HepG2 (cell line): Measurements from ENCODE around the gene PRSS48. TPM values are rescaled to one million over a fixed set of nuclear protein-coding genes. Genes with fewer than 3 reads are reported as not detected.

Source experiments
- ATAC-seq: fragments of 200-7000 bp; cut with Tn5 transposase; 3 replicates; pipeline ENCODE4 v1.9.1; 2020; ENCODE audit warnings: mild to moderate bottlenecking, moderate library complexity
- BruUV-seq: library from RNA; stranded (reverse); fragments of 400-500 nt; replicated peaks from 2 replicates; lab custom pipeline; 2021; lab: Mats Ljungman, UMichigan
- CTCF ChIA-PET: fragments of 300-600 bp; formaldehyde crosslinking; extraction: SDS; loops from one replicate; lab custom pipeline; 2021; ENCODE audit warnings: low total read pairs, inconsistent platforms, low intra/inter-chr PET ratio; lab: Yijun Ruan, JAX
- POLR2A ChIA-PET: fragments of 350-600 bp; sonication (Branson Sonifier 250); formaldehyde crosslinking; loops from one replicate; lab custom pipeline; 2020; ENCODE audit warnings: antibody characterized with exemption, inconsistent platforms; lab: Yijun Ruan, JAX
- DNase-seq: peaks from one replicate; pipeline ENCODE4 v3.0.0-alpha.2; 2015; ENCODE audit warnings: low spot score
- FAIRE-seq: peaks from 3 replicates; lab custom pipeline; 2011; peaks lifted over from hg19 to GRCh38; lab: Jason Lieb, UNC
- H2AFZ ChIP-seq: one replicate; pipeline ENCODE4 v1.6.1; 2011; ENCODE audit warnings: low read length, inconsistent platforms
- H3K27ac ChIP-seq: fragments of 300-600 bp; 3 replicates; pipeline ENCODE4 v1.8.0; 2011; ENCODE audit warnings: mixed run types, mild to moderate bottlenecking, mixed read lengths, low read length, inconsistent platforms; ENCODE audit not compliant: insufficient read depth; ENCODE audit errors: extremely low read length
- H3K27me3 ChIP-seq, 2 experiments: fragments of 200-600 bp in 1 of 2; 2 replicates in 1 of 2; 3 replicates in 1 of 2; pipeline versions ENCODE4 v1.6.0 to v1.8.0; 2011; ENCODE audit warnings: low read length in 2 of 2, mild to moderate bottlenecking in 2 of 2, moderate library complexity in 2 of 2, inconsistent platforms in 1 of 2; ENCODE audit not compliant: insufficient read depth in 2 of 2, control insufficient read depth in 1 of 2
- H3K36me3 ChIP-seq, 2 experiments: fragments of 200-600 bp in 1 of 2; replicated peaks in 1 of 2; 2 replicates in 1 of 2; 3 replicates in 1 of 2; pipeline versions ENCODE4 v1.5.1 to v1.8.0; 2011; ENCODE audit warnings: low read length in 2 of 2, inconsistent platforms in 1 of 2; ENCODE audit not compliant: insufficient read depth in 2 of 2, control insufficient read depth in 1 of 2
- H3K4me1 ChIP-seq: 2 replicates; pipeline ENCODE4 v1.5.1; 2012; ENCODE audit warnings: low read length, inconsistent platforms; ENCODE audit not compliant: insufficient read depth
- H3K4me2 ChIP-seq: 2 replicates; pipeline ENCODE4 v1.6.0; 2011; ENCODE audit warnings: low read depth, low read length, inconsistent platforms
- H3K4me3 ChIP-seq, 3 experiments: fragments of 200-600 bp in 1 of 3; sonication (generic), shearing (Covaris generic) in 1 of 3; replicated peaks in 1 of 3; 2 replicates each; pipeline ENCODE4 v1.5.1; 2011 to 2016; ENCODE audit warnings: low read length in 3 of 3, inconsistent platforms in 2 of 3, low read depth in 2 of 3, mild to moderate bottlenecking in 2 of 3, control low read depth in 1 of 3, mixed read lengths in 1 of 3; ENCODE audit not compliant: insufficient read depth in 1 of 3
- H3K79me2 ChIP-seq: one replicate; pipeline ENCODE4 v1.6.1; 2011; ENCODE audit warnings: low read length, inconsistent platforms; ENCODE audit not compliant: insufficient read depth
- H3K9ac ChIP-seq: 2 replicates; pipeline ENCODE4 v1.6.0; 2011; ENCODE audit warnings: mild to moderate bottlenecking, low read depth, low read length, inconsistent platforms; ENCODE audit not compliant: insufficient read depth
- H3K9me3 ChIP-seq: 2 replicates; pipeline ENCODE4 v1.5.1; 2012; ENCODE audit warnings: mild to moderate bottlenecking, low read length
- H4K20me1 ChIP-seq: 2 replicates; pipeline ENCODE4 v1.6.0; 2011; ENCODE audit warnings: inconsistent platforms, mild to moderate bottlenecking, low read length, moderate library complexity; ENCODE audit not compliant: insufficient read depth
- ATF7 ChIP-seq, 2 experiments: fragments of 450-650 bp in 1 of 2; sonication (generic) in 1 of 2; formaldehyde crosslinking in 1 of 2; IDR thresholded peaks; 2 replicates each; pipeline versions ENCODE4 v1.4.0 to v1.6.1; 2016 to 2020; ENCODE audit warnings: antibody characterized with exemption in 1 of 2, mild to moderate bottlenecking in 1 of 2, missing genetic modification reagents in 1 of 2
- CBFB ChIP-seq: sonication (generic); formaldehyde crosslinking; IDR thresholded peaks from 2 replicates; pipeline ENCODE4 v1.4.0; 2020; ENCODE audit warnings: missing genetic modification reagents
- CHD2 ChIP-seq: IDR thresholded peaks from 2 replicates; pipeline ENCODE4 v1.6.1; 2011; ENCODE audit warnings: low read depth, low read length, improper control_type of control experiment
- JARID2 ChIP-seq: sonication (generic); formaldehyde crosslinking; IDR thresholded peaks from 2 replicates; pipeline ENCODE4 v1.8.1; 2023; ENCODE audit warnings: missing genetic modification reagents, inconsistent platforms; ENCODE audit not compliant: insufficient replicate concordance
- MAFK ChIP-seq, 2 experiments: IDR thresholded peaks in 1 of 2; conservative IDR thresholded peaks in 1 of 2; 2 replicates each; pipeline ENCODE4 v1.6.1; 2011; ENCODE audit warnings: improper control_type of control experiment in 2 of 2, low read length in 2 of 2
- MED1 ChIP-seq: sonication (generic); formaldehyde crosslinking; IDR thresholded peaks from 2 replicates; pipeline ENCODE4 v1.4.0; 2020; ENCODE audit warnings: missing genetic modification reagents
- NCOA2 ChIP-seq: sonication (generic); formaldehyde crosslinking; IDR thresholded peaks from 2 replicates; pipeline ENCODE4 v1.8.0; 2022; ENCODE audit warnings: inconsistent platforms
- NR3C1 ChIP-seq: sonication (generic); formaldehyde crosslinking; IDR thresholded peaks from 2 replicates; pipeline ENCODE4 v1.4.0; 2020; ENCODE audit warnings: missing genetic modification reagents
- SALL1 ChIP-seq: sonication (generic); formaldehyde crosslinking; IDR thresholded peaks from 2 replicates; pipeline ENCODE4 v1.8.0; 2022; ENCODE audit warnings: mild to moderate bottlenecking, missing genetic modification reagents
- ZBTB42 ChIP-seq: sonication (generic); formaldehyde crosslinking; IDR thresholded peaks from 2 replicates; pipeline ENCODE4 v1.5.0; 2020; ENCODE audit warnings: mild to moderate bottlenecking, missing genetic modification reagents
- ZNF138 ChIP-seq: sonication (generic); formaldehyde crosslinking; IDR thresholded peaks from 2 replicates; pipeline ENCODE4 v1.5.0; 2020; ENCODE audit warnings: mild to moderate bottlenecking, low read depth, missing genetic modification reagents
- WGBS: methylation state at CpG from one replicate; pipeline ENCODE4 v1.1.6; 2017; ENCODE audit warnings: low lambda C conversion rate; 5-methylcytosine and 5-hydroxymethylcytosine counted together
- in situ Hi-C: cut with HindIII; loops from 2 replicates; pipeline ENCODE4 v1.10.0; 2017; ENCODE audit warnings: low pct_unique_long_range_greater_than_20kb; ENCODE audit not compliant: extremely low pct_ligation_motif_present
- intact Hi-C: fragments of 100-400 bp; cut with micrococcal nuclease; formaldehyde crosslinking; loops from one replicate; pipeline ENCODE4 v1.10.0; 2022; ENCODE audit not compliant: unreplicated experiment
- polyA plus RNA-seq, 8 experiments: library from polyadenylated mRNA; depleted of rRNA in 3 of 8; stranded (reverse) in 7 of 8; unstranded in 1 of 8; fragments of >200 nt; fragmentation: Illumina TruSeq in 4 of 8; extraction: Trizol in 4 of 8; gene quantifications; 2 replicates each; pipeline versions ENCODE4 v1.2.1 to v1.2.3, GENCODE V29; 2011 to 2016; ENCODE audit warnings: low read depth in 4 of 8, missing spikeins in 1 of 8, mixed read lengths in 1 of 8; ENCODE audit not compliant: insufficient read depth in 1 of 8
- total RNA-seq, 5 experiments: library from RNA; depleted of rRNA; stranded (reverse); fragments of >200 nt; fragmentation: Illumina TruSeq; extraction: Trizol; gene quantifications; 2 replicates each; pipeline ENCODE4 v1.2.3, GENCODE V29; 2016; ENCODE audit warnings: low read depth in 1 of 5
- TF ChIP-seq, protein P1 (sequence below), 2 experiments: fragments of 450-650 bp in 1 of 2; sonication (generic) in 1 of 2; formaldehyde crosslinking; IDR thresholded peaks; 2 replicates each; pipeline versions ENCODE4 v1.5.0 to v1.8.0; 2020 to 2022; ENCODE audit warnings: mild to moderate bottlenecking in 1 of 2, missing genetic modification reagents in 1 of 2
- TF ChIP-seq, protein P2 (sequence below): IDR thresholded peaks from 2 replicates; pipeline ENCODE4 v1.6.1; 2016; ENCODE audit warnings: low read depth
- TF ChIP-seq, protein P3 (sequence below): IDR thresholded peaks from 2 replicates; pipeline ENCODE4 v1.6.1; 2016; ENCODE audit warnings: missing compliant biosample characterization, missing genetic modification reagents, borderline replicate concordance
- TF ChIP-seq, protein P4 (sequence below): sonication (generic); formaldehyde crosslinking; conservative IDR thresholded peaks from 2 replicates; pipeline ENCODE4 v1.4.0; 2020; ENCODE audit warnings: mild to moderate bottlenecking, missing genetic modification reagents, moderate library complexity
- TF ChIP-seq, protein P5 (sequence below): sonication (generic); formaldehyde crosslinking; IDR thresholded peaks from 2 replicates; pipeline ENCODE4 v1.4.0; 2020; ENCODE audit warnings: missing genetic modification reagents

PRSS48 gene
- total and polyA plus RNA-seq, 2 of the 13 experiments (the other 11 are each of a cell fraction or from before 2014, with no cell fraction given): not detected

DNA sequence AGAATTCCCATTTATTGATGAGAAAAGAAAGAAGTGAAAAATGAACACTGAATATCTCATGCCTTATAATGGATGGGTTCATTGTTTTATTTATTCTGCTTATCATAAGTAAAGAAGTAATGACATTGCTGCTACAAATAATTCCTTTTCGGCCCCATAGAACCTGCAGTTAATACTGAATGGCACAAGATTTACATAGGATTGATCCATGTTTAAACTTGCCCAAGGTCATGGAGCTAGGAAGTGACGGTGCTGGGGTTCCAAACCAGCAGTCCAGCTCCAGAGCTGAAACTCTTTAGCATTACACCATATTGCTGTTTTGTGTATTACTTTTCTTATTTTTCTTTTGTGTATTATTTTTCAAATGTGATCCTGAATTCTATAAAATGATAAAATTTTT, 30.2 kb upstream of the PRSS48 start:
- ChIA-PET POLR2A (interaction anchor here (1.5 kb wide), 1 partner anchor 78 kb away, joined by 9 read pairs; no protein-coding TSS in a partner anchor), CTCF (no interaction called here)
- Histone ChIP-seq H3K79me2 (peaks cover 76% of the 10 kb centered on the region), H3K27ac (peak overlapping the region; percentile 33), H3K9me3 (no peaks in the 10 kb centered on the region), H2AFZ (no peak overlapping the region), H3K27me3 (no peaks in the 10 kb centered on the region), H3K36me3 (no peaks in the 10 kb centered on the region; a peak in 1 of 5 replicates), H4K20me1 (no peaks in the 10 kb centered on the region; the same call in 1 of the 2 replicates), H3K4me2 (no peak overlapping the region), H3K4me3 (no peak overlapping the region), H3K4me1 (peaks cover 60% of the 10 kb centered on the region), H3K9ac (no peak overlapping the region)
- WGBS: 31% methylated on average over 2 of the region's 2 CpGs
- in situ Hi-C loops: no loop called here
- peak; percentile 48 for DNase-seq
- ATAC-seq: peak; percentile 77
- peak; percentile 28 for FAIRE-seq
- BruUV-seq: no TSS peak
- intact Hi-C loops: no loop called here
- no peak for TF ChIP-seq CBFB
- TF ChIP-seq, protein P1, sequence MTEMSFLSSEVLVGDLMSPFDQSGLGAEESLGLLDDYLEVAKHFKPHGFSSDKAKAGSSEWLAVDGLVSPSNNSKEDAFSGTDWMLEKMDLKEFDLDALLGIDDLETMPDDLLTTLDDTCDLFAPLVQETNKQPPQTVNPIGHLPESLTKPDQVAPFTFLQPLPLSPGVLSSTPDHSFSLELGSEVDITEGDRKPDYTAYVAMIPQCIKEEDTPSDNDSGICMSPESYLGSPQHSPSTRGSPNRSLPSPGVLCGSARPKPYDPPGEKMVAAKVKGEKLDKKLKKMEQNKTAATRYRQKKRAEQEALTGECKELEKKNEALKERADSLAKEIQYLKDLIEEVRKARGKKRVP (CRISPR knock-in tag; IDR thresholded peaks at IDR 0.05): 0 out of 4 replicates have a peak, but pooled peaks of 1 of the 2 experiments have one; percentile 21
- TF ChIP-seq SALL1 (CRISPR knock-in tag): peak; percentile 28; the same call in 1 of the 2 replicates
- no peak for TF ChIP-seq MAFK (conservative IDR thresholded peaks at IDR 0.05 in 1 of 2, IDR thresholded peaks at IDR 0.05 in 1 of 2; ENCODE audit: low read length in 2 of 2)
- TF ChIP-seq, protein P2, sequence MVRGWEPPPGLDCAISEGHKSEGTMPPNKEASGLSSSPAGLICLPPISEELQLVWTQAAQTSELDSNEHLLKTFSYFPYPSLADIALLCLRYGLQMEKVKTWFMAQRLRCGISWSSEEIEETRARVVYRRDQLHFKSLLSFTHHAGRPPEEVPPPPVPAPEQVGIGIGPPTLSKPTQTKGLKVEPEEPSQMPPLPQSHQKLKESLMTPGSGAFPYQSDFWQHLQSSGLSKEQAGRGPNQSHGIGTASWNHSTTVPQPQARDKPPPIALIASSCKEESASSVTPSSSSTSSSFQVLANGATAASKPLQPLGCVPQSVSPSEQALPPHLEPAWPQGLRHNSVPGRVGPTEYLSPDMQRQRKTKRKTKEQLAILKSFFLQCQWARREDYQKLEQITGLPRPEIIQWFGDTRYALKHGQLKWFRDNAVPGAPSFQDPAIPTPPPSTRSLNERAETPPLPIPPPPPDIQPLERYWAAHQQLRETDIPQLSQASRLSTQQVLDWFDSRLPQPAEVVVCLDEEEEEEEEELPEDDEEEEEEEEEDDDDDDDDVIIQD (CRISPR knock-in tag): peak; percentile 81; the same call in 1 of the 2 replicates
- no peak for TF ChIP-seq ZBTB42 (CRISPR knock-in tag)
- peak; percentile 71; the same call in 1 of the 2 replicates for TF ChIP-seq NCOA2
- no peak for TF ChIP-seq ZNF138 (CRISPR knock-in tag)
- TF ChIP-seq, protein P3, sequence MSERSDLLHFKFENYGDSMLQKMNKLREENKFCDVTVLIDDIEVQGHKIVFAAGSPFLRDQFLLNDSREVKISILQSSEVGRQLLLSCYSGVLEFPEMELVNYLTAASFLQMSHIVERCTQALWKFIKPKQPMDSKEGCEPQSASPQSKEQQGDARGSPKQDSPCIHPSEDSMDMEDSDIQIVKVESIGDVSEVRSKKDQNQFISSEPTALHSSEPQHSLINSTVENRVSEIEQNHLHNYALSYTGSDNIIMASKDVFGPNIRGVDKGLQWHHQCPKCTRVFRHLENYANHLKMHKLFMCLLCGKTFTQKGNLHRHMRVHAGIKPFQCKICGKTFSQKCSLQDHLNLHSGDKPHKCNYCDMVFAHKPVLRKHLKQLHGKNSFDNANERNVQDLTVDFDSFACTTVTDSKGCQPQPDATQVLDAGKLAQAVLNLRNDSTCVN (CRISPR knock-in tag): 0 out of 2 replicates have a peak, but pooled peaks have one; percentile 49
- TF ChIP-seq ATF7 (IDR thresholded peaks at IDR 0.05): no peak
- no peak for TF ChIP-seq ATF7 (CRISPR knock-in tag; IDR thresholded peaks at IDR 0.05)
- TF ChIP-seq JARID2: no peak
- TF ChIP-seq, protein P4, sequence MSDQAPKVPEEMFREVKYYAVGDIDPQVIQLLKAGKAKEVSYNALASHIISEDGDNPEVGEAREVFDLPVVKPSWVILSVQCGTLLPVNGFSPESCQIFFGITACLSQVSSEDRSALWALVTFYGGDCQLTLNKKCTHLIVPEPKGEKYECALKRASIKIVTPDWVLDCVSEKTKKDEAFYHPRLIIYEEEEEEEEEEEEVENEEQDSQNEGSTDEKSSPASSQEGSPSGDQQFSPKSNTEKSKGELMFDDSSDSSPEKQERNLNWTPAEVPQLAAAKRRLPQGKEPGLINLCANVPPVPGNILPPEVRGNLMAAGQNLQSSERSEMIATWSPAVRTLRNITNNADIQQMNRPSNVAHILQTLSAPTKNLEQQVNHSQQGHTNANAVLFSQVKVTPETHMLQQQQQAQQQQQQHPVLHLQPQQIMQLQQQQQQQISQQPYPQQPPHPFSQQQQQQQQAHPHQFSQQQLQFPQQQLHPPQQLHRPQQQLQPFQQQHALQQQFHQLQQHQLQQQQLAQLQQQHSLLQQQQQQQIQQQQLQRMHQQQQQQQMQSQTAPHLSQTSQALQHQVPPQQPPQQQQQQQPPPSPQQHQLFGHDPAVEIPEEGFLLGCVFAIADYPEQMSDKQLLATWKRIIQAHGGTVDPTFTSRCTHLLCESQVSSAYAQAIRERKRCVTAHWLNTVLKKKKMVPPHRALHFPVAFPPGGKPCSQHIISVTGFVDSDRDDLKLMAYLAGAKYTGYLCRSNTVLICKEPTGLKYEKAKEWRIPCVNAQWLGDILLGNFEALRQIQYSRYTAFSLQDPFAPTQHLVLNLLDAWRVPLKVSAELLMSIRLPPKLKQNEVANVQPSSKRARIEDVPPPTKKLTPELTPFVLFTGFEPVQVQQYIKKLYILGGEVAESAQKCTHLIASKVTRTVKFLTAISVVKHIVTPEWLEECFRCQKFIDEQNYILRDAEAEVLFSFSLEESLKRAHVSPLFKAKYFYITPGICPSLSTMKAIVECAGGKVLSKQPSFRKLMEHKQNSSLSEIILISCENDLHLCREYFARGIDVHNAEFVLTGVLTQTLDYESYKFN: peak; percentile 58; the same call in 1 of the 2 replicates
- TF ChIP-seq, protein P5, sequence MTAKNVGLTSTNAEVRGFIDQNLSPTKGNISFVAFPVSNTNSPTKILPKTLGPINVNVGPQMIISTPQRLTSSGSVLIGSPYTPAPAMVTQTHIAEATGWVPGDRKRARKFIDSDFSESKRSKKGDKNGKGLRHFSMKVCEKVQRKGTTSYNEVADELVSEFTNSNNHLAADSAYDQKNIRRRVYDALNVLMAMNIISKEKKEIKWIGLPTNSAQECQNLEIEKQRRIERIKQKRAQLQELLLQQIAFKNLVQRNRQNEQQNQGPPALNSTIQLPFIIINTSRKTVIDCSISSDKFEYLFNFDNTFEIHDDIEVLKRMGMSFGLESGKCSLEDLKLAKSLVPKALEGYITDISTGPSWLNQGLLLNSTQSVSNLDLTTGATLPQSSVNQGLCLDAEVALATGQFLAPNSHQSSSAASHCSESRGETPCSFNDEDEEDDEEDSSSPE (CRISPR knock-in tag): no peak
- peak; percentile 44; the same call in 1 of the 2 replicates for TF ChIP-seq MED1 (CRISPR knock-in tag)
- no peak for TF ChIP-seq NR3C1 (CRISPR knock-in tag)
- TF ChIP-seq CHD2: no peak
